ENCODE results near the gene FSHR. TPM values are rescaled to one million over a fixed set of nuclear protein-coding genes. Genes with fewer than 3 reads are reported as not detected.

FSHR gene, protein sequence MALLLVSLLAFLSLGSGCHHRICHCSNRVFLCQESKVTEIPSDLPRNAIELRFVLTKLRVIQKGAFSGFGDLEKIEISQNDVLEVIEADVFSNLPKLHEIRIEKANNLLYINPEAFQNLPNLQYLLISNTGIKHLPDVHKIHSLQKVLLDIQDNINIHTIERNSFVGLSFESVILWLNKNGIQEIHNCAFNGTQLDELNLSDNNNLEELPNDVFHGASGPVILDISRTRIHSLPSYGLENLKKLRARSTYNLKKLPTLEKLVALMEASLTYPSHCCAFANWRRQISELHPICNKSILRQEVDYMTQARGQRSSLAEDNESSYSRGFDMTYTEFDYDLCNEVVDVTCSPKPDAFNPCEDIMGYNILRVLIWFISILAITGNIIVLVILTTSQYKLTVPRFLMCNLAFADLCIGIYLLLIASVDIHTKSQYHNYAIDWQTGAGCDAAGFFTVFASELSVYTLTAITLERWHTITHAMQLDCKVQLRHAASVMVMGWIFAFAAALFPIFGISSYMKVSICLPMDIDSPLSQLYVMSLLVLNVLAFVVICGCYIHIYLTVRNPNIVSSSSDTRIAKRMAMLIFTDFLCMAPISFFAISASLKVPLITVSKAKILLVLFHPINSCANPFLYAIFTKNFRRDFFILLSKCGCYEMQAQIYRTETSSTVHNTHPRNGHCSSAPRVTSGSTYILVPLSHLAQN
- 1 to 10 TPM in 3 of 12 donors, under 1 TPM in 7, not detected in 2; 0.34 to 1.3 (median 0.61) TPM for polyA plus RNA-seq (ENCODE audit: insufficient read length in 12 of 12)
- long read RNA-seq, donor 1: 0 reads
- long read RNA-seq, donor 2: 0 reads
- long read RNA-seq, donor 3: 0 reads
- long read RNA-seq, donor 4: 0 reads
- long read RNA-seq, donor 5: 0 reads
- long read RNA-seq, donor 6: 0 reads
- long read RNA-seq, donor 7: 0 reads
- long read RNA-seq, donor 8: 0 reads
- long read RNA-seq, donor 9: 0 reads
- long read RNA-seq, donor 10: 0 reads
- long read RNA-seq, donor 11: 0 reads

DNA sequence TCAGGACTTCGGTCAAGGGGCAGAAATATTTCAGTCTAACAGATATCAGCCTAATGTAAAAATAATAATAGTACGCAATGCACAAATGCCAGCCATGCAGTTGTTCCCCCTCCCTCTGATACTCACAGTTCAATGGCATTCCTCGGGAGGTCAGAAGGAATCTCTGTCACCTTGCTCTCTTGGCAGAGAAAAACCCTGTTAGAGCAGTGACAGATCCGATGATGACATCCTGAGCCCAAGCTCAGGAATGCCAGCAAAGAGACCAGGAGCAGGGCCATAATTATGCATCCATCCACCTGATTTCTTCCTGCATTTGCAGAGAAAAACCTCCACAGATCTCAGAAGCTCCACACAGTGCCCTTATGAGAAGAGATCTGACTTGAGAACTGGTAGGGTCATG is at the start of gene FSHR:
FSHR (minus strand) TSS at position 376 of the 400 bp plus-strand sequence; CDS start at position 278, 98 bp downstream.
- no peak for DNase-seq

DNA sequence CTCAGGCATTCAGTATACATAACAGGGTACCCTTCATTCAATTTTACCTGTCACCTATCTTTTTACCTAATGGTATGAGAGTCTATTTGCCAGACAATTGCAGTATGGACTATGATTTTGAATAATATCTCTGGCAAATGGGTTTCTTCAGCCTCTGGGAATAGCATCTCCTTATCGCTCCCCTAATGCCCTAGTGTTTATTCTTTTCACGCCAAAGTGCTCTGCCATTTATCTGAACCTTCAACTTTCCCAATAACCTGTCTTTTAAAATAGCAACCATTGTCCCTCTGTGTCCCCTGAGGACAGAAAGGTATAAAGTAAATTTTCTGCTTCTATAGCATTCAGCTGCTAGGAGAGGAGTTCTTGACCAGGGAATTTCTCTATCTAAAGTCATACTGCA is 45.0 kb upstream of the FSHR start:
- DNase-seq: no peak

DNA sequence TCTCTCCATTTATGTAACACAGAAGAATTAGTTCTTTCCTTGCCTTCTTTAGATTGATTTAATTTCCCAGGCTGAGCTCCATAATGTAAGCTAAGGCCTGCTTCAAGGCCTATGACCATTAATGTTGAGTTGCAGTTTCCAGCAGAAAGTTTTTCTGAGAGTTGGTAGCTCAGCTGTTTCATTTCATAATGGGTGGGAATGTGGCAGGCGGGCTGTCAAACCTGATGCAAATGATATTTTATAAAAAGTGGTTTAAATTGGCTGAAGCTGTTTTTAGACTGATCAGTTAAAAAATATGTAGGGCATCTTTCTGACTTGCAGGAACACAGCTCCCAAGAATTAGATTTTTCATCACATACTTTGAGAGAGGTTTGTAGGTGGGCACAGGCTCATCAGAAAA is 40.4 kb upstream of the FSHR start:
- DNase-seq: no peak

DNA sequence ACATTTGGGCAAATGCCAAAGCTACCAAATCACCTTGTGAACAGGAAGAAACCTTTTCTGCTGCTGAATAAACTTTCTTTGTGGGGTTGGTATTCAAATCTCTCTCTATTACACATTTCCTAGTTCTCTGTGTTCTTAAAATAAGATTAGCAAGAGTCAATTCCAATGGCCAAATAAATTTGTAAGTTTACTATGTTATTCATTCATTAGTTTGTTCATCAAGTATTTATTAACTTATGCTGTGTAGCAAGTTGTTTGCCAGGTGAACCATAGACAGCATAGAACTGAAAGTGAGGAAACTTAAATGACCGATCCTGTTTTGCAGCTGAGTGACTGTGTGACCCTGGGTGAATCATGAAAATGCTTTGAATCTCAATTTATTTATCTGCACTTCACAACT is 37.7 kb upstream of the FSHR start:
- no peak for DNase-seq

DNA sequence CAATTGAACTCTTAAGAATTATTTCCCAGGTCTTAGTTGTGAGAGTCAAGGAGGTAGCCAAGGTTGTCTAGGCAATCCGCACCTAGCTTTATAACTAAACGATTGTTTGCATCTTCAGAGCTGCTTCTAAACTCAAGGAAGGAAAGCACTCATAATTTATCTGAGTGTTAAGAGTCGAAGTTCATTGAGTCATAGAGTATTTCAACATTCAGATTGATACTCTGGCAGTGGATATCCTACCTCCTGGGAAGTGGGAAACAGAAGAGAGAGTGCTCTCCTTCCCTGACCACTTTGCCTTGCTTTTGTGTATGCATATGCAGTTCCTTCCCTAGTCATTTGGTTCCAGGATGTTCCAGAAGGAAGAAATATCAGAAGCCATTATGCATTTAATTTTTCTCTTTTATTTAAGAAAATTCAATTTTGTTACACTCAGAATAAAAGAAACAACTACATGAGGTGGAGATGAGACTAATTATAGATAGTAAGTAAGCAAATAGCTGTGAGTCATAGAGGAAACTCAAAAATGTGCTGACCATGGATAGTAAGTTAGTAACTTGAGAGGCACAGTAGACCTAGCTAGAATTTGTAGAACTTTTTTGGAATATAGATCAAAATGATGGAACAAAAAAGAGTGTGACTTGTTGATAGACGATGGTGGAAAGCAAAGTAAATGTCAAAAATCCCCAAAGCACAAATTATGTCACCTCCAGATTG is 35.4 kb upstream of the FSHR start:
- DNase-seq: no peak

DNA sequence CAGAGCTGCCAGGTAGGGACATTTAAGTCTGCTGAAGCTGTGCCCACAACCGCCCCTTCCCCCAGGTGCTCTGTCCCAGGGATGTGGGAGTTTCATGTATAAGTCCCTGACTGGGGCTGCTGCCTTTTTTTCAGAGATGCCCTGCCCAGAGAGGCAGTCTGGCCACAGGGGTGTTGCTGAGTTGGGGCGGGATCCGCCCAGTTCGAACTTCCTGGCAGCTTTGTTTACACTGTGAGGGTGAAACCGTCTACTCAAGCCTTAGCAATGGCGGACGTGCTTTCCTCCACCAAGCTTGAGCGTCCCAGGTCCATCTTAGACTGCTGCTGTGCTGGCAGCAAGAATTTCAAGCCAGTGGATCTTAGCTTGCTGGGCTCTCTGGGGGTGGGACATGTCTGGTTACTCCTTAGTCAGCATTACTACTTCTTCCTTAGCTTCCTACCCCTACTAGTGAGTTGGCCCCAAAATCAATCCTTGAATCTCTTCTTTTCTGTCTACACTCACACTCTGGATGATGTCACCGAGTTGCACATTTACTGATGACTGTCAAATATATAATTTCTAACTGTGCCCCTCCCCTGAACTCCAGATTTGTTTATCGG is 31.8 kb upstream of the FSHR start:
- no peak for DNase-seq

DNA sequence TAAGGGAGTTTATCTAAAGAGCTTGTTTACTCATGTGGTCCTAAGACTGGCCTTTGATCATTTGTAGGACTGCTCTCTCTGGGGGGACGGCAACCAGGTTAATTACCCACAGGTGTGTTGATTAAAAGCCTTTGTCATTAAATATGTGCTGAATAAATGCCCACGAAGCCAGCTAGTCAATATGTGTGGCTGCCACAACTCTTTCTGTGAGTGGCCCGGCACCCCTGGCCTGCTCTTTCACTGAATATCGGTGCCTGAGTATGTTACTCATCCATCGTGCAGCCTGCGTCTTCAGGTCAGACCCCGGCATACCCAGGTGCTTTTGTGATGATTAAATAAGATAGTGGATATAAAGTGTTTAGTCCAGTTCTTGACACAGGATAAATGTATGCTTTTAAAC is 24.3 kb upstream of the FSHR start:
- no peak for DNase-seq

DNA sequence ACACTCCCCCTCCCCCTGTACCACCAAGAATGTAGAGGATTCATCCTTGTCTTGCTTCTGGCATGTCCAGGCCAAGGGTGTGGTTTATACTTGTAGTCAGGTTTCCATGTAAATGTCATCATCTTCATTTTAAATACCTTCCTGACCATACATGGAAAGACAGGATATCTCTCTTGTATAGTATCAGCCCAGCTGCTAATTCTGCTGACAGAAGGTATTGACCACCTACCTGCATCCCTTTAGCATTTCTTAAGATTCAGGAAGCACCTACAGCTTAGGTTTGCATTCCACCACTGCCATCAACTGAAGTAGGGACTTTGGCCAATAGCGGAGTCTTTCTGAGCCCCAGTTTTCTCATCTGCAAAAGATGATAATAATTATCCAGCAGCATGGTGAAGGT is 22.9 kb upstream of the FSHR start:
- DNase-seq: no peak

DNA sequence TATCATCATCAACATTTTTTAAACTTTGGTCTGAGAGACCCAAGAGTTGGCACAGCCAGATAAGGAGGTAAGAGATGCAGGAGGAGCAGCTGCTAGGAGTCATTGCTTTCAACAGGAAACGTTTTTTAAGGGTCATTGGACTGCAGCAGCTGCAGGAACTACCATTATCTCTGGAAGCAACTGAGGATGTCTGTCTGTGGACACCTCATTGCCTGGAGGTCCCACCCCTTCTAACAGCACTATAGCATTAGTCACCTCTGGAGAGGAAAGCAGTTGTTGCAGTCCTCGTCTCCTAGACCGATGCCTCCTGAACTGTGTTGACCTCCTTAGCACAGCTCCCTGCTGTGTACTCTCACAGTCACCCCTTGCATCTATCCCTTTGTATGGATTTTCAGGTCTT is 21.5 kb upstream of the FSHR start:
- no peak for DNase-seq

DNA sequence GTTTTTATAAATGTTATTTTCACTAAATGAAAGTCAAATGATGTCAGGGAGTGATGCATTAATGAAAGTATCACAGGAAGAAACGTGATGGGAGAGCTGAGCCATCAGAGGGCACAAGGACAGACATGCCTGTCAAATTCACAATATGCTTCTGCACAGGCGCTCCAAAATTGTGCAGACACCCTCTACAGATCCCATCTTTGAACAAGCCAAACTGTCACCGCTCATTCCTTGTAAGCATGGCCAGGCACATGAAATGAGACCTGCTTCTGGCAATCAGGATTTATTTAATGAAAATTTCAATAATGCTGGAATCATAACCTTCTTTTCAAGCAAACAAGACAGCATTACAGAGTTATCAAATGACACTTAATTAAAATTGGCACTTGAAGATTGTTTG is 20.4 kb upstream of the FSHR start:
- no peak for DNase-seq

DNA sequence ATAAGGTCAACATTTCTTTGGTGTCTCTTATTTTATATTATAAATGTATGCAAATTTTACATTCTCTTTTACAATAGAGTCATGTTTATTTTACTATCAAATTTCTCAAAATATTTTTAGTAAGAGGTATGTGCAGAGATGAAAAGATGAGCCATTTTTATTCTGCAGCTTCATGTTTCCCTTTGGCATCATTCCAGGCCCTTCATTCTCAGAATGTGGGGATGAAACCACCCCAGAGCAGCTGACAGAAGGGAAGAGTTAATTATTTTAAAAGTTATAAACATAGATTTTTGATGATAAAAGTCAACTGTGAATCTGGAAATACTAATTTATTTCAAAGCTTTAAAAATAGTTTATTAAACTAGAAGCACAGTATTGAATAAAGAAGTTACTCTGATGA is 12.8 kb upstream of the FSHR start:
- no peak for DNase-seq

DNA sequence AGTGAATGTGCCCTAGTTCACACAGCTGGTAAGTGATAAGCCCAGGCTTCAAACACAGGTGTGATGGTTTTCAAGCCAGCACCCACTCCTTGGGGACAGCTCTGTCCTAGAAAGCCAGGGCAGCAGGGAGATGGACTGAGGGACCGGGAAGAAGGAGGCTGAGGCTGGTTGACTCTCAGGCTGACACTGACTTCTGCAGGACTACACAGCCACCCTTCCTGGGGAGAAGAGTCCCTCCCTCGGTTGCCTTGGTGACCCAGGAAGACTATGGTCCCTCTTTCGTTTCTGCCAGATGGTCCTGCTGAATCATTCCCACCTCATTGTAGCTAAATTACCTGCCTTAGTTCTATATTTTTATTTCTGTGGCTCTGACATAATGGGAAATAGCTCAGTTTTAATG is 11.3 kb upstream of the FSHR start:
- no peak for DNase-seq

DNA sequence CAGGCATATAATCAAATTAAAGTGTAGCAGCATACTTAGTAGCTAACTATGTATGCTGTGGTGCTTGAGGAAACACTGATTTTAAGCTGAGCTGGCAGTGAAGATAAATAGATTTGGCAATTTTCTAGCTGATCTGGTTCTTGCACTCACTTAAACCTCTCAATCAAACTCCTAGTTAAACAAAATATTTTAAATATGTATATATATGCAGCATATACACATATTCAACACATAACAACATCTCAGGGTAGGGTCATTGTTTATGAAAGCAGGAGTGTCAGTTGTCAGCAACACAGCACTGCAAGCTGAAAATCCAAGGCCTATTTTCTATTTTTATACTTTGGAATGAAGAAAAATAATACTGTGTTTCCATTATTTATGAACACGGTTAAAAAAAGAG is 10.4 kb upstream of the FSHR start:
- DNase-seq: no peak

DNA sequence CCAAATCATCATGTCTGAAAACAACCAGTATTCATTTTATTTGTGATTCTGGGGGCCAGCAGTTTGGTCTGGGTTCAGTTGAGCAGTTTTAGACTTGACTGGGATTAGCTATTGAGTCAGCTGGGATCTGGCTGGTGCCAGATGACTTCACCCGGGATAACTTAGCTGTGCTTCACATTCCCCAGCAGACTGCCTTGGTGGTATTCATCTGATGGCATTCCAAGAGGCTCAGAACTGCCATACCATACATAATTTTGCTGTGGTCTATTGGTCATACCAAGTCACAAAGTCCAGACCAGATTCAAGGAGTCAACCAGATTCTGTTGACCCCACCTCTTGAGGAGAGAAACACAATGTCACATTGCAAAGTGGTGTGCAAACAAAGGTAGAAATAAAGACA is 7.8 kb upstream of the FSHR start:
- no peak for DNase-seq

DNA sequence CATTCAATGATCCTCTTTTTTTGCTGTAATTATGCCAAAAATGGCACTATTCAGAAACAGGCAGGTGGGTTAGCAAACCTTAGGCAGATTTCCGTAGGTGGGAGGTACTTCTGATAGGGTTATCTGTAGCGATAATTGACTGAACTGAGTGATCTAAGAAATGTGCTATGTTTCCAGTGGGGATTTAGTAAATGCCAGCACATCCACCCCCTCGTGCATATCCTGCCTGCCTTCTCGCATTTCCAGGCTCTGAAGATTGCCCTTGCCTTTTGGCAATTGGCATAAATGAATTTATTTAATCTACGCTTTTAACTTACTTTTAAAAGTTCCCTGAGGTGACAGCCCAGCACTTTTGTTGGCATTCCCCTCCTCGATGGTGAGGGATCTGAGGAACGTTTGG is 576 bp upstream of the FSHR start:
- DNase-seq: no peak

DNA sequence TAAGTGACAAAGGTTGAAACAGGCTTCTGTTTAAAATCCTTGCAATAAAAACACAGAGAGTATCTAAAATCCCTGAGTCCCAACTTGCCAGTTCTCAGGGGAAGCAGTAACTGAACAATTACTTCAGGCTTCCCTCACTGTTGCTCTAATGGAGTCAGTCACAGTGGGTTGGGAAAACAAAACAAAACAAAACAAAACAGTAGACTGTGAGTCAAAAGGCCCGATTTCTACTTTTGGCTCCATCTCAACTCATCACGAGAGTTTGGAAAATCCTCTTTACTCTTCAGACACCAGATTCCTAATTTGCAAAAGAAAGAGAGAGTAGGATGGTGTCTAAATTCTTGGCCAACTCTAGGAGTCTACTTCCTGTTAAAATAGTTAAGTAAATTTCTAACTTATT is 1.1 kb downstream of the FSHR start:
- DNase-seq: no peak

DNA sequence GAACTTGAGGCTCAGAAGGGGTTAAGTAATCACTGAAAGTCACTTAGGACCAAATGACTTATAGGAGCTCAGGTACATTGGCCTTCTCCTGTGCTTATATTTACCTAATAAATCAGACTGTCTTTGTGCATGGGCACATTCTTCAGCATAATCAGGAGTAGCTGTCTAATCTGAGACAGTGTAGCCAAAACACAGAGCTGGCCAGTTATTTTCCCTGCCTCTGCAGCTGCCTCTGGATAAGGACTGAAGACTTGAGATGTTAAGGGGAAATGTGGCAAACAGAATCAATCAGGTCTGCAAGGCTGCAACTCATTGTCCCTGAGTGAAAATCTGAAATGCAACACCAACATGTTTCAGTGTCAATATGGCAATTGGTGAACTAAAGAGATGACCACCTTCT is 1.5 kb downstream of the FSHR start:
- no peak for DNase-seq

DNA sequence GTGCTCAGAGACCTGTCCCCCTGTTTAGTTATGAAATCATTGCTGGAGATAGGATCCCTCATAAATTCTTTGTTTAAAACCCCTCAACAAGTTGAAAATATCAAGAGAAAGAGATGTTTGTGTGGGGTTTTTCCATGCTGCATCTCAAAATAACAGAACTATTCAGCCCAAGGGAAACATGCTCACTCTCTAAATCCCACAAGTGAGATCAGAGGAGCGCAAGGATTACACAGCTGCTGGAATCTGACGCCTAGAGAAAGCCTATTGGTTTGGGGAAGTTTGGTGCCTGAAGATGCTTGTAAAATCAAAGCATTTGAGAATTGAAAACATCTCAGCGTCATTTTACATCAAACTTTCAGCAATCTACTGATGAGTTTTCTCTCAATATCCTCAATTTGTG is 7.9 kb downstream of the FSHR start:
- DNase-seq: peak; percentile 28

DNA sequence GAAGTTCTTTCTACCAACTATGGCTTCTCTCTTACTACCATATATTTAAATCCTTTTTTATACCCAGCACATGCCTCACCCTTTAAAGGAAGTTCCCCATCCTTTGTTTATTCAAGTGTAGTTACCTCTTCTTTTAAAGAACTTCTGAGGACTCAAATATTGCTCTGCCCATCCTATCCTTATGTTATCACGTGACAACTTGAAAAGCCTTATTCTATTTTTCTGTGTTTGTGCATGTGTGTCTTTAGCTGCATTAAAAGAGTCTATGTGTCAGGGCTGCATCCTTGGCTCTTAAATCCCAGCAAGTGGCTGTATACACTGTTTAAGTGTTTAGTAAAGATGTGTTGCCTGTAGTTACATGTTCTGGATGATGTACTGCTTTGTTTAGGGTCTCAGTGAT is 22.5 kb downstream of the FSHR start:
- no peak for DNase-seq

DNA sequence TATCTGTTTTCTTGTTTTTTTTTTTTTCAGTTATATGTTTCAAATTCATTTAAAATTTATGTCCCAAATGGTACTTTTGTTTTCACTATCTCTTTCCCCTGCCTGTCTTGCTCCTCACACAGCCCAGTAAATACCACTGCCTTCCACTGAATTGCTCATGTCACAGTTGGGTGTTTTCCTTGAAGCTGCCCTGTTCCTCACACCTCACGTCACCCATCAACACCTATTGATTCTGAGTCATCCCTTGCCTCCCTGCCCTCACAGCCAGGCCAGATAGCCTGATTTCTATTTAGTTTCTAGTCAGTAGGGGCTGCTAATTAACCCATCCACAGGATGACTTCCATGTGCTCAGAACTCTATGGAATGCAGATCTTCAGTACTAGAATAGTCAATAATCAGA is 25.3 kb downstream of the FSHR start:
- no peak for DNase-seq

DNA sequence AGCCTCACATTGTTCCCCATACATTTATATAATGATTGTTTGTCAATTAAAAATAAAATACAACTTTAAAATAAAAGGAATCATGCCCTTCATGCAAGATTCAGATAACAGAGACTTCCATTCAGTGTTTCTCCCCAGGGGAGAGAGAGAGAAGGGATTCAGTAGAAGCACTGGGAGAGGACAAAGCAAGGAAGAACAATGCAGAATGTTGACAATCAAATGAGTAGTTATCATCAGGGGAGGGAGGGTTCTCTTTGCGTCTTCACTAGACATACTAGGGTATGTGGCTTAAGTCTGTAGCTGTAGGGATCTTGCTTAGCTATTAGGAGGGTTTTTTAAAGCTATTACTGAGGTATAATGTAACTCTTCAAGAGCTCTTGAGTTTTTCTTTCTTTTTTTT is 30.7 kb downstream of the FSHR start:
- no peak for DNase-seq

DNA sequence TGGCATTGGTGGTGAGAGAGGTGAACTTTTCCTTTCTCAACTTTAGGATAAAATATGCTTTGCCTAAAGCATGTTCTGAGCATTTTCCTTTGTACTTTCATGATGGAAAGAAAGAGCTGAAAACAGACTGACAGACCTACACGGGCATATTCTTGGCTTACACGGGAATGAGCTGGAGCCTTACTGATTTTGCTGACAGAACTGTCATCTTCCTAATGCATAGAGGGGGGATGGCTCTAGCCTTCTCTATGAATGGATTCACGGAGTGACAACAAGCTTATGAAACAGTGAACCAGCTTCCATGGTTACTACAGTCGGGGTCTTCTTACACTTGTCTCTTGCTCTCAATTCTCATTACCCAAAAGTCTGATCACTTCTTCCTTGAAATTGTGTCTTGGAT is 32.2 kb downstream of the FSHR start:
- no peak for DNase-seq

All from muscle of arm (tissue), 14 donors.